HEK293 (cell line): Measurements from ENCODE around the gene ETNK2.

Source experiments
- CTCF ChIA-PET: fragments of 350-600 bp; formaldehyde crosslinking; extraction: SDS; loops from one replicate; lab custom pipeline; 2021; ENCODE audit warnings: antibody characterized with exemption; lab: Yijun Ruan, JAX
- POLR2A ChIA-PET: fragments of 300-600 bp; formaldehyde crosslinking; extraction: SDS; loops from one replicate; lab custom pipeline; 2020; ENCODE audit warnings: antibody characterized with exemption, inconsistent platforms; lab: Yijun Ruan, JAX
- H3K27ac ChIP-seq: fragments of 200-500 bp; sonication (Bioruptor generic); 2 replicates; pipeline ENCODE4 v1.5.1; 2014; ENCODE audit warnings: low read depth, low read length, control low read depth, inconsistent platforms; ENCODE audit errors: extremely low read depth
- H3K36me3 ChIP-seq, 2 experiments: fragments of 200-500 bp in 1 of 2; sonication (Bioruptor generic) in 1 of 2; 1 replicate in 1 of 2; 2 replicates in 1 of 2; pipeline ENCODE4 v1.5.1; 2014 to 2017; ENCODE audit warnings: inconsistent platforms in 2 of 2, low read length in 2 of 2; ENCODE audit not compliant: control insufficient read depth in 2 of 2, insufficient read depth in 1 of 2
- H3K4me1 ChIP-seq: fragments of 200-500 bp; sonication (Bioruptor generic); 2 replicates; pipeline ENCODE4 v1.5.1; 2014; ENCODE audit warnings: mild to moderate bottlenecking, low read length, inconsistent platforms; ENCODE audit not compliant: control insufficient read depth, insufficient read depth
- H3K4me3 ChIP-seq: 2 replicates; pipeline ENCODE4 v1.5.1; 2011; ENCODE audit warnings: low read depth, mild to moderate bottlenecking, control low read depth, low read length, moderate library complexity
- H3K9me3 ChIP-seq: fragments of 200-500 bp; sonication (Bioruptor generic); 2 replicates; pipeline ENCODE4 v1.5.1; 2014; ENCODE audit warnings: low read depth, low read length, inconsistent platforms; ENCODE audit not compliant: control insufficient read depth, insufficient read depth
- BCL11B ChIP-seq: fragments of 450-650 bp; formaldehyde crosslinking; IDR thresholded peaks from 2 replicates; pipeline ENCODE4 v1.5.1; 2016; ENCODE audit warnings: low read depth, missing biosample characterization, missing genetic modification characterization
- MYNN ChIP-seq: fragments of 450-650 bp; formaldehyde crosslinking; IDR thresholded peaks from 2 replicates; pipeline ENCODE4 v1.5.1; 2016; ENCODE audit warnings: missing biosample characterization, missing genetic modification characterization, borderline replicate concordance
- SP3 ChIP-seq: fragments of 450-650 bp; formaldehyde crosslinking; IDR thresholded peaks from 2 replicates; pipeline ENCODE4 v1.5.1; 2016; ENCODE audit warnings: missing biosample characterization, missing genetic modification characterization
- TCF7L2 ChIP-seq: IDR thresholded peaks from 2 replicates; pipeline ENCODE4 v1.6.1; 2011; ENCODE audit warnings: low read depth, mild to moderate bottlenecking, inconsistent platforms, low read length, moderate library complexity, borderline replicate concordance
- TRIM28 ChIP-seq: IDR thresholded peaks from 2 replicates; pipeline ENCODE4 v1.6.1; 2011; ENCODE audit warnings: low read length, control low read depth, borderline replicate concordance
- ZBTB8A ChIP-seq: fragments of 450-650 bp; formaldehyde crosslinking; IDR thresholded peaks from 2 replicates; pipeline ENCODE4 v1.5.1; 2016; ENCODE audit warnings: missing biosample characterization, missing genetic modification characterization
- ZIC2 ChIP-seq: fragments of 450-650 bp; formaldehyde crosslinking; IDR thresholded peaks from 2 replicates; pipeline ENCODE4 v1.5.1; 2016; ENCODE audit warnings: missing biosample characterization, missing genetic modification characterization
- ZNF133 ChIP-seq: fragments of 450-650 bp; formaldehyde crosslinking; IDR thresholded peaks from 2 replicates; pipeline ENCODE4 v1.5.1; 2016; ENCODE audit warnings: missing biosample characterization, missing genetic modification characterization
- ZNF138 ChIP-seq: fragments of 450-650 bp; formaldehyde crosslinking; IDR thresholded peaks from 2 replicates; pipeline ENCODE4 v1.5.1; 2016; ENCODE audit warnings: missing biosample characterization, missing genetic modification characterization, borderline replicate concordance
- ZNF146 ChIP-seq: fragments of 450-650 bp; formaldehyde crosslinking; IDR thresholded peaks from 2 replicates; pipeline ENCODE4 v1.5.1; 2016; ENCODE audit warnings: missing biosample characterization, missing genetic modification characterization
- ZNF174 ChIP-seq: fragments of 450-650 bp; formaldehyde crosslinking; IDR thresholded peaks from 2 replicates; pipeline ENCODE4 v1.5.0; 2017; ENCODE audit warnings: missing biosample characterization, mild to moderate bottlenecking, missing genetic modification characterization
- ZNF18 ChIP-seq: fragments of 450-650 bp; formaldehyde crosslinking; IDR thresholded peaks from 2 replicates; pipeline ENCODE4 v1.5.1; 2016; ENCODE audit warnings: missing biosample characterization, missing genetic modification characterization
- ZNF302 ChIP-seq: fragments of 450-650 bp; formaldehyde crosslinking; IDR thresholded peaks from 2 replicates; pipeline ENCODE4 v1.5.1; 2016; ENCODE audit warnings: missing biosample characterization, missing genetic modification characterization, low read depth
- ZNF416 ChIP-seq: fragments of 450-650 bp; formaldehyde crosslinking; IDR thresholded peaks from 2 replicates; pipeline ENCODE4 v1.5.1; 2016; ENCODE audit warnings: missing biosample characterization, missing genetic modification characterization
- ZNF530 ChIP-seq: fragments of 450-650 bp; formaldehyde crosslinking; IDR thresholded peaks from 2 replicates; pipeline ENCODE4 v1.5.1; 2016; ENCODE audit warnings: low read depth, missing biosample characterization, missing genetic modification characterization
- ZNF544 ChIP-seq: fragments of 450-650 bp; formaldehyde crosslinking; IDR thresholded peaks from 2 replicates; pipeline ENCODE4 v1.5.0; 2017; ENCODE audit warnings: missing biosample characterization, missing genetic modification characterization
- ZNF558 ChIP-seq: fragments of 450-650 bp; formaldehyde crosslinking; IDR thresholded peaks from 2 replicates; pipeline ENCODE4 v1.5.1; 2016; ENCODE audit warnings: missing biosample characterization, missing genetic modification characterization
- ZNF639 ChIP-seq: fragments of 450-650 bp; formaldehyde crosslinking; IDR thresholded peaks from 2 replicates; pipeline ENCODE4 v1.5.1; 2016; ENCODE audit warnings: missing biosample characterization, missing genetic modification characterization
- ZNF692 ChIP-seq: fragments of 450-650 bp; formaldehyde crosslinking; IDR thresholded peaks from 2 replicates; pipeline ENCODE4 v1.5.1; 2016; ENCODE audit warnings: missing biosample characterization, missing genetic modification characterization
- ZNF837 ChIP-seq: fragments of 450-650 bp; formaldehyde crosslinking; IDR thresholded peaks from 2 replicates; pipeline ENCODE4 v1.5.1; 2016; ENCODE audit warnings: missing biosample characterization, missing genetic modification characterization

Gene ETNK2

GRCh38 chr1:204191456-204191855 is 39.6 kb upstream of the ETNK2 start:
- Histone ChIP-seq H3K36me3 (no peaks in the 10 kb centered on the region), H3K4me1 (no peaks in the 10 kb centered on the region), H3K4me3 (no peak overlapping the region)
- POLR2A ChIA-PET, result interaction anchor here (0.6 kb wide), 1 partner anchor 548 kb away, joined by 3 read pairs; no protein-coding TSS in a partner anchor
- TF ChIP-seq ZNF639 (no peak), ZBTB8A (0 out of 2 replicates have a peak, but pooled peaks have one; percentile 12), ZNF138 (tag by site-specific recombination) (no peak), ZNF18 (peak; percentile 98), SP3 (tag by site-specific recombination) (no peak), ZNF837 (tag by site-specific recombination) (no peak)
- TF ChIP-seq, all 188 proteins: peak for 2
- Histone ChIP-seq H3K9me3 (no peaks in the 10 kb centered on the region), H3K27ac (no peak overlapping the region)
- CTCF ChIA-PET, result interaction anchor here (0.8 to 1.0 kb wide), 5 partner anchors 16 to 311 kb away, joined by 3 to 6 read pairs (median 3); no protein-coding TSS in a partner anchor

- Histone ChIP-seq H3K27ac (no peak overlapping the region), H3K4me1 (no peaks in the 10 kb centered on the region), H3K36me3 (no peaks in the 10 kb centered on the region), H3K4me3 (no peak overlapping the region), H3K9me3 (no peaks in the 10 kb centered on the region)
- ChIA-PET CTCF (interaction anchor here (0.8 to 2.3 kb wide), 5 partner anchors 16 to 28 kb away, joined by 3 to 15 read pairs (median 5); no protein-coding TSS in a partner anchor), POLR2A (no interaction called here)
- TF ChIP-seq ZIC2 (peak; percentile 30; the same call in 1 of the 2 replicates), ZNF174 (no peak), ZNF530 (no peak), TRIM28 (no peak), ZNF544 (tag by site-specific recombination) (no peak), ZNF146 (tag by site-specific recombination) (no peak), ZNF416 (tag by site-specific recombination) (no peak)
Observed at GRCh38 chr1:204190212-204191211, 38.7 kb upstream of the ETNK2 start.

GRCh38 chr1:204188959-204189639 is 37.3 kb upstream of the ETNK2 start:
- POLR2A ChIA-PET, result no interaction called here
- TF ChIP-seq ZNF133 (tag by site-specific recombination) (no peak), ZIC2 (peak; percentile 34; the same call in 1 of the 2 replicates), BCL11B (tag by site-specific recombination) (no peak), ZNF302 (tag by site-specific recombination) (no peak), TCF7L2 (no peak), MYNN (0 out of 2 replicates have a peak, but pooled peaks have one; percentile 37), ZNF558 (tag by site-specific recombination) (no peak), ZNF639 (no peak), ZNF174 (no peak), ZNF692 (tag by site-specific recombination) (no peak), ZNF138 (tag by site-specific recombination) (no peak)
- H3K9me3 ChIP-seq, result no peaks in the 10 kb centered on the region
- CTCF ChIA-PET, result interaction anchor here (0.7 to 2.3 kb wide), 4 partner anchors 9 to 206 kb away, joined by 3 to 15 read pairs (median 7); no protein-coding TSS in a partner anchor
- H3K4me3 ChIP-seq, result no peak overlapping the region
- no peaks in the 10 kb centered on the region for H3K4me1 ChIP-seq
- no peaks in the 10 kb centered on the region for H3K36me3 ChIP-seq
- H3K27ac ChIP-seq, result no peak overlapping the region
